ENCODE results near the gene LONP1.

DNA sequence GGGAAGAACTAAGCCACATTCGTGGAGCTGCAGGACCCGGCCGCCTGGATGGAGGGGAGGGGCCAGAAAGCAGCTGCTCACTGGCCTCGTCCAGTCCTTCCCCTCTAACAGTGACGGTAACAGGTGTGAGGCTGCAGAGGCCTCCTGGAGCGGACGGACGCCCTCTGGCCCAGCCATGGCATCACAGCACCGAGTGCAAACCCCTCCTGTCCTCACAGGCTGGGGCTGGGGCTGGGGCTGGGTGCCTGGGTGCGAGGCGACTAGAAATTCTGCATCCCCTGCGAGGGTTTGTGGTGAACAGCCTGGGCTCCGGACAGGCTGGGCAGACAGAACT, 43.2 kb downstream of the LONP1 start:
- TF ChIP-seq, protein P1, sequence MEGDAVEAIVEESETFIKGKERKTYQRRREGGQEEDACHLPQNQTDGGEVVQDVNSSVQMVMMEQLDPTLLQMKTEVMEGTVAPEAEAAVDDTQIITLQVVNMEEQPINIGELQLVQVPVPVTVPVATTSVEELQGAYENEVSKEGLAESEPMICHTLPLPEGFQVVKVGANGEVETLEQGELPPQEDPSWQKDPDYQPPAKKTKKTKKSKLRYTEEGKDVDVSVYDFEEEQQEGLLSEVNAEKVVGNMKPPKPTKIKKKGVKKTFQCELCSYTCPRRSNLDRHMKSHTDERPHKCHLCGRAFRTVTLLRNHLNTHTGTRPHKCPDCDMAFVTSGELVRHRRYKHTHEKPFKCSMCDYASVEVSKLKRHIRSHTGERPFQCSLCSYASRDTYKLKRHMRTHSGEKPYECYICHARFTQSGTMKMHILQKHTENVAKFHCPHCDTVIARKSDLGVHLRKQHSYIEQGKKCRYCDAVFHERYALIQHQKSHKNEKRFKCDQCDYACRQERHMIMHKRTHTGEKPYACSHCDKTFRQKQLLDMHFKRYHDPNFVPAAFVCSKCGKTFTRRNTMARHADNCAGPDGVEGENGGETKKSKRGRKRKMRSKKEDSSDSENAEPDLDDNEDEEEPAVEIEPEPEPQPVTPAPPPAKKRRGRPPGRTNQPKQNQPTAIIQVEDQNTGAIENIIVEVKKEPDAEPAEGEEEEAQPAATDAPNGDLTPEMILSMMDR (IDR thresholded peaks at IDR 0.05; ENCODE audit: low read depth, low read length, missing input control), result no peak
- no peak for TF ChIP-seq TAF1 (conservative IDR thresholded peaks at IDR 0.05)
- no peak for TF ChIP-seq REST (IDR thresholded peaks at IDR 0.05)
- TF ChIP-seq, protein P2, sequence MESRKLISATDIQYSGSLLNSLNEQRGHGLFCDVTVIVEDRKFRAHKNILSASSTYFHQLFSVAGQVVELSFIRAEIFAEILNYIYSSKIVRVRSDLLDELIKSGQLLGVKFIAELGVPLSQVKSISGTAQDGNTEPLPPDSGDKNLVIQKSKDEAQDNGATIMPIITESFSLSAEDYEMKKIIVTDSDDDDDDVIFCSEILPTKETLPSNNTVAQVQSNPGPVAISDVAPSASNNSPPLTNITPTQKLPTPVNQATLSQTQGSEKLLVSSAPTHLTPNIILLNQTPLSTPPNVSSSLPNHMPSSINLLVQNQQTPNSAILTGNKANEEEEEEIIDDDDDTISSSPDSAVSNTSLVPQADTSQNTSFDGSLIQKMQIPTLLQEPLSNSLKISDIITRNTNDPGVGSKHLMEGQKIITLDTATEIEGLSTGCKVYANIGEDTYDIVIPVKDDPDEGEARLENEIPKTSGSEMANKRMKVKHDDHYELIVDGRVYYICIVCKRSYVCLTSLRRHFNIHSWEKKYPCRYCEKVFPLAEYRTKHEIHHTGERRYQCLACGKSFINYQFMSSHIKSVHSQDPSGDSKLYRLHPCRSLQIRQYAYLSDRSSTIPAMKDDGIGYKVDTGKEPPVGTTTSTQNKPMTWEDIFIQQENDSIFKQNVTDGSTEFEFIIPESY (IDR thresholded peaks at IDR 0.05), result no peak
- TF ChIP-seq YY1 (IDR thresholded peaks at IDR 0.05), result no peak
- TF ChIP-seq GABPA (IDR thresholded peaks at IDR 0.05 in 1 of 2, conservative IDR thresholded peaks at IDR 0.05 in 1 of 2), result no peak

Measured in liver (tissue), 3 donors.